GM12878 (cell line): Measurements from ENCODE around the gene PCNX4. TPM values are rescaled to one million over a fixed set of nuclear protein-coding genes. Genes with fewer than 3 reads are reported as not detected.

Experiments used
- CBFB ChIP-seq: IDR thresholded peaks from 2 replicates; pipeline ENCODE4 v1.6.1; 2016; ENCODE audit warnings: antibody characterized with exemption, low read depth
- CHD1 ChIP-seq: IDR thresholded peaks from 2 replicates; pipeline ENCODE4 v1.6.1; 2012; ENCODE audit warnings: low read depth, low read length, improper control_type of control experiment
- CREB1 ChIP-seq: IDR thresholded peaks from 2 replicates; pipeline ENCODE4 v1.6.1; 2012; ENCODE audit warnings: low read depth, mild to moderate bottlenecking, inconsistent platforms
- EZH2 ChIP-seq: IDR thresholded peaks from 2 replicates; pipeline ENCODE4 v1.6.1; 2012; ENCODE audit warnings: low read depth, mild to moderate bottlenecking, control low read depth, inconsistent platforms, low read length, borderline replicate concordance; ENCODE audit not compliant: control insufficient read depth
- FOXK2 ChIP-seq: fragments of 450-650 bp; IDR thresholded peaks from 2 replicates; pipeline ENCODE4 v1.6.1; 2017; ENCODE audit warnings: mild to moderate bottlenecking, moderate library complexity
- HDAC2 ChIP-seq: fragments of 200-600 bp; sonication (generic); IDR thresholded peaks from 2 replicates; pipeline ENCODE4 v1.6.1; 2017
- IRF4 ChIP-seq: IDR thresholded peaks from 2 replicates; pipeline ENCODE4 v1.6.1; 2011; ENCODE audit warnings: low read depth, low read length
- JUNB ChIP-seq: IDR thresholded peaks from 2 replicates; pipeline ENCODE4 v1.6.1; 2016; ENCODE audit warnings: antibody characterized with exemption, mild to moderate bottlenecking
- KAT2A ChIP-seq: conservative IDR thresholded peaks from 2 replicates; pipeline ENCODE4 v1.6.1; 2011; ENCODE audit warnings: low read depth, low read length; ENCODE audit not compliant: control insufficient read depth
- KDM1A ChIP-seq: fragments of 200-600 bp; sonication (generic); IDR thresholded peaks from 2 replicates; pipeline ENCODE4 v1.6.1; 2016; ENCODE audit warnings: borderline replicate concordance
- KLF5 ChIP-seq: fragments of 450-650 bp; IDR thresholded peaks from 2 replicates; pipeline ENCODE4 v1.6.1; 2014; ENCODE audit warnings: mild to moderate bottlenecking; ENCODE audit not compliant: partially characterized antibody
- MEF2B ChIP-seq: fragments of 450-650 bp; IDR thresholded peaks from 2 replicates; pipeline ENCODE4 v1.6.1; 2018; ENCODE audit warnings: mild to moderate bottlenecking, moderate library complexity; ENCODE audit not compliant: partially characterized antibody, poor library complexity, severe bottlenecking
- MTA3 ChIP-seq: IDR thresholded peaks from 2 replicates; pipeline ENCODE4 v1.6.1; 2012; ENCODE audit warnings: low read length, inconsistent platforms, borderline replicate concordance
- NFYA ChIP-seq: IDR thresholded peaks from 2 replicates; pipeline ENCODE4 v1.6.1; 2011; ENCODE audit warnings: low read depth, mild to moderate bottlenecking, low read length, improper control_type of control experiment, borderline replicate concordance
- NR2F1 ChIP-seq: fragments of 450-650 bp; conservative IDR thresholded peaks from 2 replicates; pipeline ENCODE4 v1.6.1; 2017; ENCODE audit warnings: mild to moderate bottlenecking
- RCOR1 ChIP-seq: conservative IDR thresholded peaks from 2 replicates; pipeline ENCODE4 v1.6.1; 2012; ENCODE audit warnings: low read depth, low read length, improper control_type of control experiment
- RFX5 ChIP-seq: IDR thresholded peaks from 2 replicates; pipeline ENCODE4 v1.6.1; 2011; ENCODE audit warnings: low read depth, low read length, improper control_type of control experiment
- SMC3 ChIP-seq: IDR thresholded peaks from 2 replicates; pipeline ENCODE4 v1.6.1; 2011; ENCODE audit warnings: low read length, improper control_type of control experiment, borderline replicate concordance
- SP1 ChIP-seq: IDR thresholded peaks from one replicate; pipeline ENCODE4 v1.6.1; 2011; ENCODE audit warnings: low read depth, low read length
- SUZ12 ChIP-seq: fragments of 200-600 bp; sonication (generic); IDR thresholded peaks from one replicate; pipeline ENCODE4 v1.6.1; 2018; ENCODE audit warnings: antibody characterized with exemption, mild to moderate bottlenecking; ENCODE audit not compliant: unreplicated experiment
- TBL1XR1 ChIP-seq: IDR thresholded peaks from 2 replicates; pipeline ENCODE4 v1.6.1; 2012; ENCODE audit warnings: low read depth, low read length, improper control_type of control experiment
- WRNIP1 ChIP-seq: IDR thresholded peaks from 2 replicates; pipeline ENCODE4 v1.6.1; 2011; ENCODE audit warnings: low read depth, low read length, improper control_type of control experiment, borderline replicate concordance
- ZBED1 ChIP-seq: IDR thresholded peaks from 2 replicates; pipeline ENCODE4 v1.6.1; 2016; ENCODE audit warnings: borderline replicate concordance
- ZSCAN29 ChIP-seq: fragments of 450-650 bp; IDR thresholded peaks from 2 replicates; pipeline ENCODE4 v1.6.1; 2017; ENCODE audit warnings: mild to moderate bottlenecking, moderate library complexity
- polyA plus RNA-seq, 11 experiments: library from polyadenylated mRNA; depleted of rRNA in 4 of 11; unstranded in 6 of 11; stranded (reverse) in 5 of 11; fragments of >200 nt; fragmentation: Nextera tagmentation in 4 of 11; fragmentation: Illumina TruSeq in 1 of 11; extraction: Ambion mirVana in 4 of 11; extraction: Trizol in 1 of 11; gene quantifications; 1 replicate in 1 of 11; 2 replicates in 10 of 11; pipeline versions ENCODE4 v1.2.1 to v1.2.3, GENCODE V29; 2011 to 2016; ENCODE audit warnings: inconsistent platforms in 2 of 11, missing spikeins in 2 of 11, low read depth in 1 of 11
- total RNA-seq, 4 experiments: library from RNA; depleted of rRNA in 3 of 4; stranded (reverse); fragments of >200 nt in 3 of 4; fragmentation: Illumina TruSeq in 1 of 4; extraction: Trizol in 1 of 4; gene quantifications; 2 replicates each; pipeline versions ENCODE4 v1.2.1 to v1.2.3, GENCODE V29; 2013 to 2021
- TF ChIP-seq, protein P1 (sequence below): IDR thresholded peaks from 2 replicates; pipeline ENCODE4 v1.6.1; 2011; ENCODE audit warnings: low read depth, mild to moderate bottlenecking, low read length, moderate library complexity, borderline replicate concordance; ENCODE audit errors: extremely low read depth
- TF ChIP-seq, protein P2 (sequence below): fragments of 450-650 bp; IDR thresholded peaks from 2 replicates; pipeline ENCODE4 v1.6.1; 2017; ENCODE audit warnings: borderline replicate concordance
- TF ChIP-seq, protein P3 (sequence below): IDR thresholded peaks from 2 replicates; pipeline ENCODE4 v1.6.1; 2011; ENCODE audit warnings: borderline replicate concordance, low read depth, mild to moderate bottlenecking, moderate library complexity, low read length; ENCODE audit not compliant: insufficient read depth, poor library complexity, severe bottlenecking
- TF ChIP-seq, protein P4 (sequence below): IDR thresholded peaks from 2 replicates; pipeline ENCODE4 v1.6.1; 2012; ENCODE audit warnings: low read depth, low read length, improper control_type of control experiment

The PCNX4 gene
- total and polyA plus RNA-seq, 10 of the 15 experiments (the other 5 are each of a cell fraction or from before 2014, with no cell fraction given), result 13.8 to 56.6 (median 39.4) TPM

DNA sequence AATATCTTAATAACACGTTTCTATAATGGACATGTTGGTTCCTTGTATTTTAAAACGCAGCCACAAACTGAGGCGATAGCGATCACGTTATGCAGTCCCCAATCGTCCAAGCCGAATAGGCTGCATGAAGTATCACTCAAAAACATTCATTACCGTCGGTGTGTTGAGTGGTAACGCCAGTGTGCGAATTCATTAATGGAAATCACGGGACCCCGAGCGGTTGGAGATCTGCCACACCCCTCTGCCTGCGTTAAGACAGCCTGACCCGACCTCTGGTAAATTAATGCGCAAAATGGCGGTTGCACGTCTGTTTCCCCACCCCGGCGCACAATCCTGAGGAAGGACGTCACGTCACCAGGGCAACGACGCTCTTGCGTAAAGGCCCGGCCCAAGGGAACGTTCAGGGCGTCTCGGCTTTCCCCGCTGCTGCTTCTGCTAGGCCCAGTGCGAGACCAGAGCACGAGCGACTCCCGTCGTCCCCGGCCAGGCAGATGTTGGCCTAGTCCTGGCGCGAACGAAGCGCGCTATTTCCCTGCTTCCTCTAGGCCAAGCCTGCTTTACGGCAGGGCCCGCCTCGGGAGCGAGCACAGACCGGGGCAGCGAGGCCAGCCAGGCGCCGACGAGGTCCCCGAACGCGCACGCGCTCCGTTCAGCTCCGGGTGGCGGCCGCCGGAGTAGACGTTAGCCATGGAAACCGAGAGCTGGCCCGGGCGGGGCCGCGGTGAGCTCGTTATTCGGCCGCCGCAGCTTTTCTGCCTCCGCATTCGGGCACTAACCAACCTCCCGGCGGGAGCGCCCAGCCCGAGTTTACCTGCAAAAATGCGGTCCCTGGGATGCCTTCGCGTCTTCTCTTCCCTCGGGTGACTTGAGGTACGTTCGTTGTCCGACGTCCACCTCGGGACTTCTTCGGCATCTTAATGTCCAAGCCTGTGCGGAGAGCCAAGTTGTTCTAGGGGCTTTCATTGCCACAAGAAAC lies at the start of gene PCNX4 (continued):
- TF ChIP-seq WRNIP1, result 0 out of 2 replicates have a peak, but pooled peaks have one; percentile 61
- TF ChIP-seq, protein P1, sequence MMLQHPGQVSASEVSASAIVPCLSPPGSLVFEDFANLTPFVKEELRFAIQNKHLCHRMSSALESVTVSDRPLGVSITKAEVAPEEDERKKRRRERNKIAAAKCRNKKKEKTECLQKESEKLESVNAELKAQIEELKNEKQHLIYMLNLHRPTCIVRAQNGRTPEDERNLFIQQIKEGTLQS, result 0 out of 2 replicates have a peak, but pooled peaks have one; percentile 48
- TF ChIP-seq, protein P2, sequence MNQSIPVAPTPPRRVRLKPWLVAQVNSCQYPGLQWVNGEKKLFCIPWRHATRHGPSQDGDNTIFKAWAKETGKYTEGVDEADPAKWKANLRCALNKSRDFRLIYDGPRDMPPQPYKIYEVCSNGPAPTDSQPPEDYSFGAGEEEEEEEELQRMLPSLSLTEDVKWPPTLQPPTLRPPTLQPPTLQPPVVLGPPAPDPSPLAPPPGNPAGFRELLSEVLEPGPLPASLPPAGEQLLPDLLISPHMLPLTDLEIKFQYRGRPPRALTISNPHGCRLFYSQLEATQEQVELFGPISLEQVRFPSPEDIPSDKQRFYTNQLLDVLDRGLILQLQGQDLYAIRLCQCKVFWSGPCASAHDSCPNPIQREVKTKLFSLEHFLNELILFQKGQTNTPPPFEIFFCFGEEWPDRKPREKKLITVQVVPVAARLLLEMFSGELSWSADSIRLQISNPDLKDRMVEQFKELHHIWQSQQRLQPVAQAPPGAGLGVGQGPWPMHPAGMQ, result no peak
- TF ChIP-seq, protein P3, sequence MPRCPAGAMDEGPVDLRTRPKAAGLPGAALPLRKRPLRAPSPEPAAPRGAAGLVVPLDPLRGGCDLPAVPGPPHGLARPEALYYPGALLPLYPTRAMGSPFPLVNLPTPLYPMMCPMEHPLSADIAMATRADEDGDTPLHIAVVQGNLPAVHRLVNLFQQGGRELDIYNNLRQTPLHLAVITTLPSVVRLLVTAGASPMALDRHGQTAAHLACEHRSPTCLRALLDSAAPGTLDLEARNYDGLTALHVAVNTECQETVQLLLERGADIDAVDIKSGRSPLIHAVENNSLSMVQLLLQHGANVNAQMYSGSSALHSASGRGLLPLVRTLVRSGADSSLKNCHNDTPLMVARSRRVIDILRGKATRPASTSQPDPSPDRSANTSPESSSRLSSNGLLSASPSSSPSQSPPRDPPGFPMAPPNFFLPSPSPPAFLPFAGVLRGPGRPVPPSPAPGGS, result no peak
- TF ChIP-seq KAT2A, result no peak
- no peak for TF ChIP-seq FOXK2
- no peak for TF ChIP-seq EZH2
- TF ChIP-seq JUNB, result no peak
- peak; percentile 91 for TF ChIP-seq KLF5
- TF ChIP-seq RCOR1, result peak; percentile 85; the same call in 1 of the 2 replicates
- TF ChIP-seq SUZ12, result no peak
- peak; percentile 82 for TF ChIP-seq MEF2B
- TF ChIP-seq CHD1, result no peak
- TF ChIP-seq NFYA, result no peak
- peak; percentile 91 for TF ChIP-seq CREB1
- TF ChIP-seq, protein P4, sequence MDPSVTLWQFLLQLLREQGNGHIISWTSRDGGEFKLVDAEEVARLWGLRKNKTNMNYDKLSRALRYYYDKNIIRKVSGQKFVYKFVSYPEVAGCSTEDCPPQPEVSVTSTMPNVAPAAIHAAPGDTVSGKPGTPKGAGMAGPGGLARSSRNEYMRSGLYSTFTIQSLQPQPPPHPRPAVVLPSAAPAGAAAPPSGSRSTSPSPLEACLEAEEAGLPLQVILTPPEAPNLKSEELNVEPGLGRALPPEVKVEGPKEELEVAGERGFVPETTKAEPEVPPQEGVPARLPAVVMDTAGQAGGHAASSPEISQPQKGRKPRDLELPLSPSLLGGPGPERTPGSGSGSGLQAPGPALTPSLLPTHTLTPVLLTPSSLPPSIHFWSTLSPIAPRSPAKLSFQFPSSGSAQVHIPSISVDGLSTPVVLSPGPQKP, result peak; percentile 54; the same call in 1 of the 2 replicates
- no peak for TF ChIP-seq SMC3
- no peak for TF ChIP-seq TBL1XR1
- TF ChIP-seq IRF4, result peak; percentile 38; the same call in 1 of the 2 replicates
- TF ChIP-seq SP1, result peak; percentile 39
- TF ChIP-seq ZSCAN29, result 0 out of 2 replicates have a peak, but pooled peaks have one; percentile 6
- no peak; the same call in 1 of the 2 replicates for TF ChIP-seq ZBED1
- TF ChIP-seq MTA3, result no peak
- TF ChIP-seq CBFB, result no peak
- TF ChIP-seq RFX5, result no peak
- TF ChIP-seq HDAC2, result no peak
- no peak for TF ChIP-seq KDM1A
- peak; percentile 61; the same call in 1 of the 2 replicates for TF ChIP-seq NR2F1
